Measurements from ENCODE around the gene BMPR1A.
"Not testable (repeated sequence)": the region's sequence is repeated elsewhere in the genome, so short reads cannot be mapped to it uniquely, and the experiment has no call there.

The BMPR1A gene

DNA sequence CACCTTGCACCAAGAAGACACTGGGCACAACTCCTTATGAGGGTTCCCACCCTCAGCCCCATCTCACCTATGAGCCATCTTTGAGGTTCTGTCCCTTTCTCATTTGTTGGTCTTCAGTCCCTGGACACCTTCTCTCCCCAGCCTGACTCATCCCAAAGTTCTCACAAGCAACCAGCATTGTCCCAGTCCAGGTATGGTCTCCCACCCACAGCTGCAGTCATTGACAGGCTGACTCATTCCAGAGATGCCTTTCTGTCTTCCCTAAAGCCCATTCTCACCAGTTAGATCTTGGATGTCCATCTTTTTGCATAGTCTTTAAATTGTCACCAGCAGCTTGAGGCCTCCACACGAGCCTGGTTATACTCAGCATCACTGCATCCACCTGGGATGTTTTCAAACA lies 26.7 kb upstream of the BMPR1A start:
- in situ Hi-C loops (cut with MboI; ENCODE audit: low sequenced_read_pairs): no loop called here

DNA sequence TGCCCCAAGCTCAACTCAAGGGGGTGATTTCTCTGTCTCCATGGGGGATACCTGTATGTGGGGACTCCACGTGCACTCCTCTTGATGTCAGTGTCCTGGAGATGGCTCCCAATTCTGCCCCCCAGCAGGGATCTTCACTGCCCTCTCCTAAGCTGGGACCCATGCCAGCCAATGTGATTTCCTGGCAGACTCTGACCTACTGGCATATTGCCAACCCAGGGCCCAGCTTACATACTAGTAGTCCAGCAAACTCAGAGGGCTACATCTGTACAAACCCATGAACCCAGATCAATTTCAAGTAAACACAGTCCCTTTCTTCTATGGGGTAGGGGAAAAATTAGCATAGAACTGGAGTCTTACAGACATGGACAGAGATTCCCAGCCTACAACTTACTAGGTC lies 26.2 kb upstream of the BMPR1A start:
- in situ Hi-C loops (cut with MboI; ENCODE audit: low sequenced_read_pairs): no loop called here

DNA sequence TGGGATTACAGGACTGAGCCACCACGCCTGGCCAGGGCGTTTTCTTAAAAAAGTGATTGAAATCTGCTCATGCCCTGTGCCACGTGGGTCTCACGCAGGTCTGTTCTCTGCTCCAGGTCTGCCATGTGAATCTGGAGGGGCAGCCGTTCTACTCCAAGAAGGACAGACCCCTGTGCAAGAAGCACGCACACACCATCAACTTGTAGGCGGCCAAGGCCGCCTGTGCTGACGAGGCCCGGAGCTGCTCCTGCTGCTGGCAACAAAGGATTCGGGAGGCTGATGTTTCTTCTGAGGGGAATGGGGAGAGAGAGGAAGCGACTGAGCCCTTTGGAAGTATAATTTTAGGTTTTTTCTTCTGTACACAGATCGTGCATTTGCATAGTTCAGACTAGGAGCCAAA lies 23.6 kb upstream of the BMPR1A start:
- in situ Hi-C loops (cut with MboI; ENCODE audit: low sequenced_read_pairs): no loop called here

DNA sequence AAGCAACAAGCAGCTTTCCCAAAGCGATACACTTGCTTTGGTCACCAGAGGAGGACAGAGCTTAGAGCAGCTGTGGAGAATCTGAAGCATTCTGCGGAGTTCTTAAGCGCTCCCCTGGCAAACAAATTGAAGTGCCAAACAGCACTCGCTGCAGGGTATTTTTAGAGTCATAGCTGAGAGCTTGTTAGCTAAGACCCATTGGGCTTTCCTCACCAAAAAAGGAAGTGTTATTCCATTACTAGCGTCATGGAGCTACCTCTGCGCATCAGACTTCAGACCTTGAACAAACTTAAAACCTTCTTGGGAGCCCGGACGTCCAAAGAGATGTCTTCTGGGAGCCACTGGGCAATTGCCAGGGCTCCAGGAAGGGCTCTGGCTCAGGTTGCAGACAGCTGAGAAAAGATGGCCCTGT lies 23.2 kb upstream of the BMPR1A start:
- in situ Hi-C loops (cut with MboI; ENCODE audit: low sequenced_read_pairs): no loop called here

DNA sequence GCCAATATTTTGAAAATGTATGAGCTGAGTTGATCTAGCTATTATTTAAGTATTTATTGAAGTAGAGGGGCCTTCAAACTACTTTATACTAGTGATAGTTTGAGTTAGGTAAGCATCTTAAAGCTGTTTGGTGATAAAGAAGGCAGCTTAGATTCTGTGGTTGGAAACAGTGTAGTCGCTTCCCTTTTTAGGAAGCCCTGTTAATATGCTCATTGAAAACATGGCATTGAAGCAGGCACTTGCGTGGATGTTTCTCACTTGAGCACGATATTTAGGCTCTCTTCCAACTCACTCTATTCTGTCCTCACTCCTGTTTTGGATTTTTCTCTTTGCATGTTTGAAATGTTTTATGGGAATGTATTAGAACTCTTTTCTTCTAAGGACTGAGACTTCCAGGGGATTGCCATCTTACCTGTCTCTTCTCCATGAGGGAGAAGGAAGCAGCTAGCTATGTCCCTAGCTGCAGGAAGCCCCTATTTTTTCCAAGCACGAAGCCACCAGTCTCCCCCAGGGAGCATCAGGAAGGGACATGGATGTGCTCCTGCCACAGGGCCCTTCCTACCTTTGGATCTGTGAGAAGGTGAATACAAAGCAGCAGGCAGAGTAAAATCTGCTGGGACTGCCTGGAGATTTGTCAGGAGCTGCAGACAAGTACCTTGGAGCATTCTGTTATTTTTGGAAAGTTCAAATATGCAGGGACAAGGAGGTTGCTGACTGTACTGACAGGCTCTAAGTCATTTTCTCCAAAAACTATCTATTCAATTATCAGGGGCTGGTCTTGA lies 22.0 kb upstream of the BMPR1A start:
- in situ Hi-C loops (cut with MboI; ENCODE audit: low sequenced_read_pairs): no loop called here

DNA sequence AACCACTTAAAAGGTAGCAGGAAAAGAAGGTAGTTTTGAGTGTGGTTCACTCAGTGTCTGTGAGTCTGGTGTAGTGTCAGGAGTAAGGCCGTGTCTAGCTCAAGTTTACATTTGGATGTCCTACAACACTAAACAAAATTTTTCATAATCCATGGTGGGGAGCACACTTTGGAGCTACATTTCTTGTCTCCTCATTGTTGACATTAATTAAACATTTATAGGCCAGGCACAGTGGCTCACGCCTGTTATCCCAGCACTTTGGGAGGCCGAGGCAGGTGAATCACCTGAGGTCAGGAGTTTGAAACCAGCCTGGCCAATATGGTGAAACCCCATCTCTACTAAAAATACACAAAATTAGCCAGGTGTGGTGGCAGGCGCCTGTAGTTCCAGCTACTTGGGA lies 21.1 kb upstream of the BMPR1A start:
- in situ Hi-C loops (cut with MboI; ENCODE audit: low sequenced_read_pairs): not testable (repeated sequence)

DNA sequence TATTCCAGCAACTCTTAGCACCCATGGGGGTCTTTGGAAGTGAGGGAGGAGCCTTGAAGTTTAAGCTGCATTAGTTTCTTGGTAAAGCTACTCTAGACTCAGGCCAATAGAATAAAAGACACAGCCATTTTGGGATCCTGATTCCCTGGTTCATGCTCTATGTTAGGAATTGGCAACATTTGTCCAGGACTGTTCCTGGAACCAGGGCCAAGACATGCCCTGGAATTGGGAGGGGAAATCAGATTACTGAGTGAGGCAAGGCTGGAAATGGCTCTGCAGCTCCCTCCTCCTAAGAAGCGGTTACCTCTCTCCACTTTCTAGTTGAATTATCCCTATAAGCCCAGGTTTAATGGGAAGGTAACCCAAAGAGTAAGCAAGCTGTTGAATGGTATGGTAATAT lies 14.2 kb upstream of the BMPR1A start:
- in situ Hi-C loops (cut with MboI; ENCODE audit: low sequenced_read_pairs): no loop called here

DNA sequence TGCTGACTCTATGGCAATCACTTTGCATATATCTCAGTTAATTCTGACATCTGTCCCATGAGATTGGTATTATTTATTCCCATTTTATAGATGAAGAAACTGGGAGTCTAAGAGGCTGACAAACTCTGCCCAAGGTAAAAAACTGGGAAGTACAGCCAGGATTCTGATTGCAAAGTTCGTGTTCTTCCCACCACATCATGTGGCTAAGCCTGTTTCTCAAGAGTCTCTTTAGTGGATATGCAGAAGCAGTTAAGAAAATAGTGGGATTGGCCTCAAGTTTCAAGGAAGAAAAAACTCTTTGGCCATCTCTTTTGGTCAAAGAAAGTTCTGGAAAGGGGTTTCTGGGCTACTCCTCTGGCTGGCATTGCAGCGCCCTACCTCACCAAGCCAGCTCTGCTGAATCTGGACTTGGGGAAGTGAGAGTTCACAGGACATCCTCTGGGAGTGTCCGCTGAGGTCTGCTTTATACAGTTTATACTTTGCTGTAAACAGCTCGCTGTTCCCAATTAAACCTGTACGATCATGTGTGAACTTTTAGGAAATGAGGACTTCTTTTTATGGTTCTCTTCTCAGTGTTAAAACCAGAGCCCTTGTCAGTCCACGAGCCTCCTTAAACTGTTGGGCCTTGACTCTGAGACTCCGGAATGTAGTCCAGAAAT lies 12.2 kb upstream of the BMPR1A start:
- in situ Hi-C loops (cut with MboI; ENCODE audit: low sequenced_read_pairs): no loop called here

DNA sequence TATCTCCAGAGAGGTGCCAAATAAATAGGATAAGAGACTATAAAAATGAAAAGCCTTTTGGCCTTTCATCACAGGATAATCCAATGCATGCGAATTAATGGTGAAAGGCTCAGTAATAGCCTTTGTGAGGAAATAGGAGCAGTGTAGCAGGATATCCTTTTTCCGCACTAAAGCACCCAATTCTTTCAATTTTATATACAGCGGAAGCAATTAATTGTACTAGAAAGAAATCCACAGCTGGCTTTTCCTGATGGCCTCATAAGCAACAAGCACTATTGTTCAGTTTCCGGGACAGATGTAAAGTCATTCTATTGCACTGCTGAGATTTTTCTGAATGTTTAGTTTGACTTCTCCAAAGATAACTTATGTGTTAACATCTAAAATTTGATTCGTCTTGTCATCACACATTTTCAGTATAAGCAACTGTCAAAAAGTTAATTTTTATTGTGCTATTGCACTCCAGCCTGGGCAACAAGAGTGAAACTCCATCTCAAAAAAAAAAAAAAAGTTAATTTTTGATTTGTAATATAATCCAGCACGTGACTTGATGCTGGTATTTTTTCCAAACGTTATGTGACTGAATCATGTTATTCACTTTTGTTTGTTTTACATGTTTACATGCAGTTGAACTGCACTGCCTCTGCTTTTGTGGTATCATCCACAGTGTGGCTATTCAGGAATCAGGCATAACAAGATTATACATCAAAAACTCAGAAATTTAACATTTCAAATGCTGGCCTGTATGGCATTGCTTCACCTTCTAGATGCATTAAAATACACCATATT lies 8.4 kb upstream of the BMPR1A start:
- in situ Hi-C loops (cut with MboI; ENCODE audit: low sequenced_read_pairs): no loop called here

DNA sequence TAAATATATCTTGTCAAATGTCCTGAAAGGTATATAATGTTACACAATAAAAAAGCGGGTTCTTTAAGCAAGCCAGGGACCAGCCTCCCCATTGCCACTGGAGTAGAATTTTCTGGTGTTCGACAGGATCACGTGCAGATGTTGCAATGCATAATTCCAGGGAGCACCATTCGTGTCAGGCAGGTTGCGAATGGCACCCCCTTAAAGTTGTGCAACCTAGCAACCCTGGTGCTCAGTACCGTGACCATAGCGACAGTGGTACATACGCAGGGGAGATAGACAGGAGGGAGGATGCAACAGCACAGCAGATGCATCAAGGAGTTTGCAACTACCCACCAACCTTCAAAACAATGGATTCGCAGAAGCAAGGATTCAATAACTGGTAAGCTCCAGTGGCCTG lies 6.6 kb upstream of the BMPR1A start:
- in situ Hi-C loops (cut with MboI; ENCODE audit: low sequenced_read_pairs): no loop called here

DNA sequence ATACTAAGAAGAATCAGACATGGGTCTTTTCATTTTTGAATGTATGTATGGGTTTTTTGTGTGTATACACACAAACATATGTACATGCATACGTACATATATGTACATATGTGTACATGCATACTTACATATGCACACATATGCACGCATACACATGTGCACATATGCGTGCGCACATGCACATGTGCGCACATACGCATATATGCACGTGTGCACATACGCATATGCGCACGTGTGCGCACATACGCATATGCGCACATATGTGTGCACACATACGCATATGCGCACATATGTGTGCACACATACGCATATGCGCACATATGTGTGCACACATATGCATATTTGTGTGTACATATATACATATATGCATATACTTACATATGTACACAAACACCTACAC lies 4.9 kb upstream of the BMPR1A start:
- in situ Hi-C loops (cut with MboI; ENCODE audit: low sequenced_read_pairs): no loop called here

DNA sequence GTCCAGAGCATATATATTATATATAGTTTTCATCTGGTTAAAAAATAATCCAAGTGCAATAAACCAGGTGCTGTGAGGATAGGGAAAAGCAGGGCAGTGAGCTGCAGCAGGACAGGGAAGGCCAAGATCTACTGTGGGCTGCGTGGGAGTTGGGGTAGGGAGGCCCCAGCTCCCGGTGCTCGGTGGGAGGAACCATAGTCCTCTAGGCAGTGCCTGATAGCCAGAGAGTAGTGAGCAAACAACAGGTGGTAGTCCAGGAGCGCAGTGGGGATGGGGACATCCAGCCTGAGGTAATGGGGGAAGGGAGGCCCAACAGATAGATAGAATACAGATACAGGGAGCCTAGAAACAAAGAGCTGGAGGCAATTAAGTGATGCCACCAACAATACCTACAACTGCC lies 4.1 kb upstream of the BMPR1A start:
- in situ Hi-C loops (cut with MboI; ENCODE audit: low sequenced_read_pairs): no loop called here

DNA sequence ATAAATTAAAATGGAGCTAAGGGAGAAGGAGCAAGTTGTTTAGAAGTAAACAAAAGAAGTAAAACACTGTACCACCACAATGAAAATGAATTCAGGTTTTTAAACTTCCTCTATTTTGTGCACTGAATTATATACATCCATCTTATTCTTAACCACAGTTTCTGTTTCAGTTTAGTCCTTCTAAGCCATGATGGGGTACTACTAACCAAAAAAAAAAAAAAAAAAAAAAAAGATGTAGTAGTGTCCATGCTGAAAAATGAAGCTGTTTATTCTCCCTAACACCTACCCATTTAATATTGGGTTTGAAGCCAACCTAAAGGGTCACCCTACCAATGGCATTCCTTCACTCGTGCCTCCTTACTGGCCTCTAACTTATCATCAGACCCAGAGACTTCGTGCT lies 3.4 kb upstream of the BMPR1A start:
- in situ Hi-C loops (cut with MboI; ENCODE audit: low sequenced_read_pairs): no loop called here

DNA sequence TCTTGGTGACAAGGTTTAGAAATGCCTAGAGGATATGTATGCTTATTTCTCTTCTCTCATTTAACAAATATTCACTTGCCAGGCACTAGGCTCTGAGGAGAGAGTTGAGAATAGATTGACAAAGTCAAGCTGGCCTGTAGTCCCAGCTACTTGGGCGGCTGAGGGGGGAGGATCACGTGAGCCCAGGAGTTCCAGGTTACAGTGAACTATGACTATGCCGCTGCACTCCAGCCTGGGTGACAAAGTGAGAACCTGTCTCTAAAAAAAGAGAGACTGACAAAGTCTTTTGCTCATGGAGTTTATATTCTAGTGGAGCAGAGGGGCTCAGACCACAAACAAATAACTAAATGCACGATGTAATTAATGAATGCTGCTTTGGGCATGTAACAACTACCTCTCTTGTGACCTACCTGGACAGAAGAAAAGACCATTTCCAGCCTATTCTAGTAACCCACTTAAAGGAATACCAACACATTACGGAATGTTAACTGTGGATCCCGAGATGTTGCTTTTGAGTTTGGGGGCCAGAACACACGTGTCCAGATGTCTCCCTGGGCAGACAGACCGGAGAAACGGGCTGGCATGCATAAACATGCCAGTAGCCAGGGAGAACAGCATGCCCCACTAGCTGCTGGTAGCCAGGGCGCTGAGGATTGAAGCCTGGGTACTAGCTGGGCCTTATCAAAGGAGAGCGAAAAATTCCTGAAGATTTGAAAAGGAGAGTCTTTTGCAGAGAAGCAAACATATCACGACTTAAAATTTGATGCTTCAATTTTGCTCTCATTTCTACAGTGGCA lies 2.6 kb upstream of the BMPR1A start:
- in situ Hi-C loops (cut with MboI; ENCODE audit: low sequenced_read_pairs): no loop called here

DNA sequence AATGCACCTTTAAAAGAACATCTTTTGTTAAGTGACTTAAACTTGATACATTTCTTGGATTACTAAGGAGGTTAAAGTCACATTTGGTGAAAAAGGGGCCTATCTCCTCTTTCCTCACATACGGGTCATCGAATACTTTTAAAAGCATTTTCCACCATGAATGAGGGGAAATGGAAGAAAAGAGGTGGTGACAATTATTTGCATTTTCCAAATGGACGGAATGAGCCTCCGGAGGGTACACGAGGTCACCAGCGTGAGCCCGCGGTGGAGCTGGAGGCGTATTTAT lies 1.0 kb upstream of the BMPR1A start:
- in situ Hi-C loops (cut with MboI; ENCODE audit: low sequenced_read_pairs): no loop called here

DNA sequence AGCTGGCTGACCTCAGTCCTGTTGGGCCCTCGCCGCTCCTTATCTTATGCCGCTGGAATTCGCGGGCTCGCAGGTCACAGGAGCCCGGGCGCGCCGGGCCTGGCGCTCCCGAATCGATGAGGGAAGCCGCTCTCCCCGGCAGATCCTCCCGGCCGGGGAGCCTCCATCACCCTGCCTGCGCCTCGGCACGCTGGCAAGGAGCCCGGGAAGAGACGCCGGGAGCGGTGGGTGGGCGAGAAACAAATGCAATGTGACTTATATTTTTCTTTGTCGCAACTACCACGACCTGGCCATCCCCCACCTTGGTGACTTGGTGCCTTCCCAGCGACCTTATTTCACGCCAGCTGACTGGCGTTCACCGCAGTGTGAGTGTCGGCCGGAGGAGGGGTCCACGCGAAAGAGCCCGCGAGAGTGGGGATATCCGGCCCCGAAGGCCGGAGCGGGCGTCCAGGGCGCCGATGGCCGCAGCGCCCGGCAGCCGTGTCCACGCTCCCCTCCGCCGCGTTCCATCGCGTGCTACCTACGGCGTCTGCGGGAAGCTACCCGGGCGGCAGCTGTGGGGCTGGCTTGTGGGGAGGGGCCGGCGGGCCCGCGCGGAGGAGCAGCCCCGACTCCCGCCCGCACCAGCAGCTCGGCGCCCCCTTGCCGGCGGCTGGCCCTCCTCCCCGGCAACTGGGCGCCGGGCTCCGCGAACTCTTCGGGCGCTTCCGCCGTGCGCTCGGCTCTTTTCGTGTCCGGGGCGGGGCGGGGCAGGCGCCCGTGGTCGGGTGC lies 494 bp upstream of the BMPR1A start:
- in situ Hi-C loops (cut with MboI; ENCODE audit: low sequenced_read_pairs): no loop called here

DNA sequence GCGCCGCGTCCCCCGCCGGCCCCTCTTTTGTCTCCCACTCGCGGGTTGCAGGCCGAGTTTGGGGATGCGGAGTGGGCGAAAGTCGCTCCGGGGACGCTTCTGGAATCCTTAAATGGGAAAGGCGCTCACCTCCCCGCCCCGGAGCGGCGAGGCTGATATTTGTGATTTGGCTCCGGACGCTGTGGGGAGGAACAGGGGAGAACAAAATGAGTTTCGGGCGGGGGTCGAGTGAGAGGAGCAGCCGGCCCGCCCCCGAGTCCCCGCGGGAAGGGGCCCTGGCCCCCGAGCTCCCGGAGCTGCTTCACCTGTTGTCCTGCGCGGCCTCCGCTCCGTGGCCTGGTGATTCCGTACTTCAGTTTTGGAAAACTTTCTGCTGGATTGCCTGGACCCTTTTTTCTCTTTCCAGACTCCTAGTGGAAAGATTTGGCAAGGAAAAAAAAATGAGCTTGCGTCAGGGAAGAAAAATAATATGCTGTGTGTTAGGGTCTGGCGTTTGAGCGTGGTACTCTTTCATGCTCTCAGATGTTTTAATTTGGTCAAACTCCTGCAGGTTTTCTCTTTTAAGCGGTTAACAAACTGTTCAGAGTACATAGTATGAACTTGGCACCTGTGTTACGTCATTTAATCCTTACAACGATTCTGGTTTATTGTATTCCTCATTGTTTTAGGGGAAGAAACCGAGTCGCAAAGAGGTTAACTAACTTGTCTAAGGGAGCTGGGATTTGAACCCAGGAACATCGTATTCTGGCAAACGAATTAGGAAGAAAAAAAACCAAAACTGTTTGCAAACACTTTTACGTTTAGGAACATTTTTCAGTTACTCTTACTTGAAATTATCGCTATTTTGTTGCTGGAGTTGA lies 924 bp downstream of the BMPR1A start:
- in situ Hi-C loops (cut with MboI; ENCODE audit: low sequenced_read_pairs): no loop called here

DNA sequence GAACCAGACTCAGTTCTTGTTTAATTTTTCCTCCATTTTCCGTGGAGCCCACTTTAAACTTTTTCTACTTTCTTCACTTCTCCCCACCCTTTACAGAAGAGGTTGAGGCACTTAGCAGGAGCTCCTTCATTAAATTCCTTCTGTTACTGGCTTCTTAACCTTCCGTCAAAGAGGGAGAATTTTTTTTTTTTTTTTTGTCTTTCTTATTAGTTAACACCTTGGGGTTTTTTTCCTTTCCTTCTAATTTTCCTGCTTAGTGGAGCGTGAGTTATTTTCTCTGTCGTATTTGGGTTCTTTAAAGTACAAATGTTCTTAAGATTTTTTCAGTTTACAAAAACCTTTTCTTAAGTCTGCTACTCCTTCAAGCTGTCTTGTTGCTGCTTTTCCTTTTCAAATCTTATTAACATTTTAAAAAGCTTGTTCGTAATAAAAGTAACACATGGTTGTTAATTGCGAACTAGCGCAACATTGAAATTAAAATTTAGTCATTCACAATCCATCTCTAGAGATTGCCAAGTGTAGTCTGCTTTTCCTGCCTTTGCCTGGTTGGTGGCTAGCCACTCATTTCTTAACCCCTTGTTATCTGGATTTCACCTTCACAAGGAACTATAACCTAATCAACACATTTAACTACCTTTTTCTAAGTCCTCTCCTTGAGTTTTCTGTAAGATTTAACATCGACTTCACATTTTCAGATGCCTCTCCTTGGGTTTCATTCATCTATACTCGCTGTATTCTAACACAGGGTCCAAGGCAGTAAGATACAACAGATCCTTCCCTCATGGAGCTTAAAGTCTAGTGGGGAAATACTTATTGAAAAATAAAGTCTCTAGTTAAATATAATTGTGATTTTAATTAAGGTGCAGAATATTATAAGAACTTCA lies 2.0 kb downstream of the BMPR1A start:
- in situ Hi-C loops (cut with MboI; ENCODE audit: low sequenced_read_pairs): no loop called here
